Panc1 (cell line): ENCODE measurements around the gene PLEKHA7. TPM values are rescaled to one million over a fixed set of nuclear protein-coding genes. Genes with fewer than 3 reads are reported as not detected.

ENCODE experiments used
- ATAC-seq: fragments of 200-7000 bp; cut with Tn5 transposase; 2 replicates; pipeline ENCODE4 v1.9.1; 2020; ENCODE audit warnings: mild to moderate bottlenecking, moderate library complexity
- BruUV-seq: library from RNA; stranded (reverse); fragments of 400-500 nt; replicated peaks from 2 replicates; lab custom pipeline; 2021; lab: Mats Ljungman, UMichigan
- CTCF ChIA-PET: fragments of 300-600 bp; sonication (Branson Sonifier 250); formaldehyde crosslinking; loops from one replicate; lab custom pipeline; 2022; ENCODE audit warnings: antibody characterized with exemption; lab: Charles Lee
- POLR2A ChIA-PET: fragments of 300-600 bp; sonication (Branson Sonifier 250); formaldehyde crosslinking; loops from one replicate; lab custom pipeline; 2022; ENCODE audit warnings: antibody characterized with exemption; lab: Charles Lee
- DNase-seq: peaks from one replicate; pipeline ENCODE4 v3.0.0-alpha.2; 2010; ENCODE audit warnings: low read depth, low spot score
- H3K27ac ChIP-seq: 2 replicates; pipeline ENCODE4 v1.5.1; 2011; ENCODE audit warnings: mild to moderate bottlenecking, low read length, inconsistent platforms
- H3K27me3 ChIP-seq: fragments of 200-500 bp; sonication (Bioruptor generic); 2 replicates; pipeline ENCODE4 v1.6.0; 2014; ENCODE audit warnings: low read length, inconsistent platforms; ENCODE audit not compliant: control insufficient read depth, insufficient read depth
- H3K36me3 ChIP-seq: fragments of 200-500 bp; sonication (Bioruptor generic); 2 replicates; pipeline ENCODE4 v1.5.1; 2014; ENCODE audit warnings: inconsistent platforms, mild to moderate bottlenecking, low read length, moderate library complexity; ENCODE audit not compliant: control insufficient read depth, insufficient read depth
- H3K4me1 ChIP-seq: 2 replicates; pipeline ENCODE4 v1.5.1; 2011; ENCODE audit warnings: inconsistent platforms, mild to moderate bottlenecking, low read length, moderate library complexity; ENCODE audit not compliant: control insufficient read depth, insufficient read depth
- H3K4me3 ChIP-seq, 2 experiments: 2 replicates each; pipeline ENCODE4 v1.5.1; 2011 to 2012; ENCODE audit warnings: low read depth in 2 of 2, low read length in 2 of 2, mild to moderate bottlenecking in 2 of 2, inconsistent platforms in 1 of 2, moderate library complexity in 1 of 2
- H3K9me3 ChIP-seq: fragments of 200-500 bp; sonication (Bioruptor generic); 2 replicates; pipeline ENCODE4 v1.5.1; 2014; ENCODE audit warnings: low read depth, mild to moderate bottlenecking, inconsistent platforms, low read length, moderate library complexity; ENCODE audit not compliant: control insufficient read depth, insufficient read depth
- CTCF ChIP-seq: fragments of 450-650 bp; IDR thresholded peaks from 2 replicates; pipeline ENCODE4 v1.5.1; 2017; ENCODE audit warnings: mild to moderate bottlenecking
- POLR2AphosphoS5 ChIP-seq: IDR thresholded peaks from 2 replicates; pipeline ENCODE4 v1.6.1; 2012; ENCODE audit warnings: mild to moderate bottlenecking, low read depth, low read length, moderate library complexity
- REST ChIP-seq, 2 experiments: IDR thresholded peaks; 2 replicates each; pipeline ENCODE4 v1.6.1; 2011 to 2012; ENCODE audit warnings: low read depth in 2 of 2, control low read depth in 1 of 2, low read length in 1 of 2, mild to moderate bottlenecking in 1 of 2, moderate library complexity in 1 of 2; ENCODE audit not compliant: insufficient read depth in 1 of 2
- SIN3A ChIP-seq: IDR thresholded peaks from 2 replicates; pipeline ENCODE4 v1.6.1; 2012; ENCODE audit warnings: low read depth, mild to moderate bottlenecking, low read length, moderate library complexity, borderline replicate concordance; ENCODE audit not compliant: insufficient read depth
- TCF7L2 ChIP-seq: IDR thresholded peaks from 2 replicates; pipeline ENCODE4 v1.6.1; 2011; ENCODE audit warnings: mild to moderate bottlenecking, low read depth, low read length, inconsistent platforms
- in situ Hi-C: cut with HindIII; loops from 2 replicates; pipeline ENCODE4 v1.10.0; 2016; ENCODE audit warnings: low sequenced_read_pairs, low pct_unique_long_range_greater_than_20kb
- intact Hi-C: fragments of 100-400 bp; cut with micrococcal nuclease; formaldehyde crosslinking; loops from one replicate; pipeline ENCODE4 v1.10.0; 2022; ENCODE audit not compliant: unreplicated experiment
- total RNA-seq: library from RNA; stranded (reverse); gene quantifications from one replicate; pipeline ENCODE4 v1.2.1, GENCODE V29; 2021; ENCODE audit not compliant: unreplicated experiment

Gene PLEKHA7
- total RNA-seq, 1 experiment from 2014 or later = 11.6 TPM

GRCh38 chr11:16805938-16806337 is 208.3 kb downstream of the PLEKHA7 start:
- Histone ChIP-seq H3K4me3 (no peak overlapping the region), H3K27ac (no peak overlapping the region), H3K36me3 (no peaks in the 10 kb centered on the region), H3K4me1 (0 out of 2 replicates have a peak, but pooled peaks cover 2% of the 10 kb centered on the region), H3K9me3 (no peaks in the 10 kb centered on the region), H3K27me3 (no peaks in the 10 kb centered on the region)
- in situ Hi-C loops (no loop called here), intact Hi-C loops (no loop called here)
- ATAC-seq = peak; percentile 49; the same call in 1 of the 2 replicates
- BruUV-seq = no TSS peak
- ChIA-PET CTCF (no interaction called here), POLR2A (no interaction called here)
- DNase-seq = no peak
- TF ChIP-seq CTCF = no peak
- no peak for TF ChIP-seq POLR2AphosphoS5
- no peak for TF ChIP-seq REST (IDR thresholded peaks at IDR 0.05; ENCODE audit: insufficient read depth in 1 of 2, low read depth in 2 of 2, low read length in 1 of 2)
- TF ChIP-seq SIN3A = no peak
- TF ChIP-seq TCF7L2 = no peak

GRCh38 chr11:16804104-16804947 is 209.9 kb downstream of the PLEKHA7 start:
- ChIA-PET POLR2A (no interaction called here), CTCF (no interaction called here)
- ATAC-seq (no peak), DNase-seq (no peak)
- Histone ChIP-seq H3K4me3 (no peak overlapping the region), H3K27ac (no peak overlapping the region), H3K27me3 (no peaks in the 10 kb centered on the region), H3K9me3 (no peaks in the 10 kb centered on the region), H3K36me3 (no peaks in the 10 kb centered on the region), H3K4me1 (0 out of 2 replicates have a peak, but pooled peaks cover 2% of the 10 kb centered on the region)
- TF ChIP-seq CTCF (no peak), REST (IDR thresholded peaks at IDR 0.05; ENCODE audit: insufficient read depth in 1 of 2, low read depth in 2 of 2, low read length in 1 of 2) (no peak), POLR2AphosphoS5 (no peak), SIN3A (no peak), TCF7L2 (no peak)
- intact Hi-C loops = no loop called here
- BruUV-seq = no TSS peak
- in situ Hi-C loops = no loop called here
